ENCODE data around the gene NFATC2. TPM values are rescaled to one million over a fixed set of nuclear protein-coding genes. Genes with fewer than 3 reads are reported as not detected.

Gene NFATC2
- polyA plus RNA-seq, 1 donor from 2014 or later, result not detected

DNA sequence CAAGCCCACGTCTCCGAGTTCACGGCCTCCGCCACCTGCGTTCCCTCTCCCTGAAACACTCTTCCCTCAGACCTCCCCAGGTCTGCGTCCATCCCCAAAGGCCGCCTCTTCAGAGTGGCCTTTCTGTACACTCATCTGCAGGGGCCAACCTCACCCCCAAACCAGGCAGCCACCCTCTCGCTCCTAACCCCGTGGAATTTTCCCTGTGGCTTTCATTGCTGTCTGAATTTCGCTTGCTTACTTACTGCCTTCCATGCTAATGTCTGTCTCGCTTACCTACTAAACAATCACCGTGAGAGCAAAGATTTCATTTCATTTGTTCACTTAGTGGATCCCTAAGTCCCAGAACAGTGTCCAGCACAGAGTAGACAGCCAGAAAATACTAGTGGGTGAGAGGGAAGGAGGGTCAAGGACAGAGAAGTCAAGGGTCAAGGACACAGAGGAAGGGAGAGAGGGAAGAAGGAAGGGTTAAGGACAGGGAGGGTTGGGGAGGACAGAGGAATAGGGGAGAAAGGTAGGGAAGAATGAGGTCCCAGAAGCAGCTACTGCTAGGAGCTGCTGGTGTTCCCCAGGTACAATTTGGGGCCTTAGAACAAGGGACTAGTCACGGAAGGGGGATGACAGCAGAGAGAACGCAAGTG lies 114.7 kb downstream of the NFATC2 start:
- H2AFZ ChIP-seq (ENCODE audit: low read depth, low read length), result no peak overlapping the region
- no peak for TF ChIP-seq EZH2 (IDR thresholded peaks at IDR 0.05; ENCODE audit: borderline replicate concordance, insufficient read depth, low read length, poor library complexity, severe bottlenecking)
- no peak for TF ChIP-seq MXI1 (conservative IDR thresholded peaks at IDR 0.05; ENCODE audit: poor library complexity, severe bottlenecking)
- TF ChIP-seq, protein P1, sequence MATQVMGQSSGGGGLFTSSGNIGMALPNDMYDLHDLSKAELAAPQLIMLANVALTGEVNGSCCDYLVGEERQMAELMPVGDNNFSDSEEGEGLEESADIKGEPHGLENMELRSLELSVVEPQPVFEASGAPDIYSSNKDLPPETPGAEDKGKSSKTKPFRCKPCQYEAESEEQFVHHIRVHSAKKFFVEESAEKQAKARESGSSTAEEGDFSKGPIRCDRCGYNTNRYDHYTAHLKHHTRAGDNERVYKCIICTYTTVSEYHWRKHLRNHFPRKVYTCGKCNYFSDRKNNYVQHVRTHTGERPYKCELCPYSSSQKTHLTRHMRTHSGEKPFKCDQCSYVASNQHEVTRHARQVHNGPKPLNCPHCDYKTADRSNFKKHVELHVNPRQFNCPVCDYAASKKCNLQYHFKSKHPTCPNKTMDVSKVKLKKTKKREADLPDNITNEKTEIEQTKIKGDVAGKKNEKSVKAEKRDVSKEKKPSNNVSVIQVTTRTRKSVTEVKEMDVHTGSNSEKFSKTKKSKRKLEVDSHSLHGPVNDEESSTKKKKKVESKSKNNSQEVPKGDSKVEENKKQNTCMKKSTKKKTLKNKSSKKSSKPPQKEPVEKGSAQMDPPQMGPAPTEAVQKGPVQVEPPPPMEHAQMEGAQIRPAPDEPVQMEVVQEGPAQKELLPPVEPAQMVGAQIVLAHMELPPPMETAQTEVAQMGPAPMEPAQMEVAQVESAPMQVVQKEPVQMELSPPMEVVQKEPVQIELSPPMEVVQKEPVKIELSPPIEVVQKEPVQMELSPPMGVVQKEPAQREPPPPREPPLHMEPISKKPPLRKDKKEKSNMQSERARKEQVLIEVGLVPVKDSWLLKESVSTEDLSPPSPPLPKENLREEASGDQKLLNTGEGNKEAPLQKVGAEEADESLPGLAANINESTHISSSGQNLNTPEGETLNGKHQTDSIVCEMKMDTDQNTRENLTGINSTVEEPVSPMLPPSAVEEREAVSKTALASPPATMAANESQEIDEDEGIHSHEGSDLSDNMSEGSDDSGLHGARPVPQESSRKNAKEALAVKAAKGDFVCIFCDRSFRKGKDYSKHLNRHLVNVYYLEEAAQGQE (IDR thresholded peaks at IDR 0.05; ENCODE audit: borderline replicate concordance), result no peak
- no peak for TF ChIP-seq EP300 (conservative IDR thresholded peaks at IDR 0.05; ENCODE audit: poor library complexity, severe bottlenecking)
- TF ChIP-seq POLR2AphosphoS5 (IDR thresholded peaks at IDR 0.05), result no peak
- TF ChIP-seq, protein P2, sequence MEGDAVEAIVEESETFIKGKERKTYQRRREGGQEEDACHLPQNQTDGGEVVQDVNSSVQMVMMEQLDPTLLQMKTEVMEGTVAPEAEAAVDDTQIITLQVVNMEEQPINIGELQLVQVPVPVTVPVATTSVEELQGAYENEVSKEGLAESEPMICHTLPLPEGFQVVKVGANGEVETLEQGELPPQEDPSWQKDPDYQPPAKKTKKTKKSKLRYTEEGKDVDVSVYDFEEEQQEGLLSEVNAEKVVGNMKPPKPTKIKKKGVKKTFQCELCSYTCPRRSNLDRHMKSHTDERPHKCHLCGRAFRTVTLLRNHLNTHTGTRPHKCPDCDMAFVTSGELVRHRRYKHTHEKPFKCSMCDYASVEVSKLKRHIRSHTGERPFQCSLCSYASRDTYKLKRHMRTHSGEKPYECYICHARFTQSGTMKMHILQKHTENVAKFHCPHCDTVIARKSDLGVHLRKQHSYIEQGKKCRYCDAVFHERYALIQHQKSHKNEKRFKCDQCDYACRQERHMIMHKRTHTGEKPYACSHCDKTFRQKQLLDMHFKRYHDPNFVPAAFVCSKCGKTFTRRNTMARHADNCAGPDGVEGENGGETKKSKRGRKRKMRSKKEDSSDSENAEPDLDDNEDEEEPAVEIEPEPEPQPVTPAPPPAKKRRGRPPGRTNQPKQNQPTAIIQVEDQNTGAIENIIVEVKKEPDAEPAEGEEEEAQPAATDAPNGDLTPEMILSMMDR (IDR thresholded peaks at IDR 0.05; ENCODE audit: poor library complexity, severe bottlenecking), result no peak
- TF ChIP-seq RAD21 (conservative IDR thresholded peaks at IDR 0.05), result no peak
- no peak overlapping the region for H3K4me2 ChIP-seq (ENCODE audit: low read length)
- no peaks in the 10 kb centered on the region for H4K20me1 ChIP-seq (ENCODE audit: insufficient read depth)
- no peaks in the 10 kb centered on the region for H3K79me2 ChIP-seq (replicated peaks; ENCODE audit: insufficient read depth, low read length)
- no peaks in the 10 kb centered on the region for H3K36me3 ChIP-seq (ENCODE audit: insufficient read depth, low read length)
- no peaks in the 10 kb centered on the region for H3F3A ChIP-seq (ENCODE audit: insufficient read depth, low read length, poor library complexity, severe bottlenecking)
- H3K27ac ChIP-seq (ENCODE audit: low read length), result no peak overlapping the region
- no peak overlapping the region for H3K9ac ChIP-seq (ENCODE audit: low read length)
- H3K27me3 ChIP-seq (ENCODE audit: insufficient read depth, low read depth, low read length), result no peaks in the 10 kb centered on the region
- H3K9me2 ChIP-seq (ENCODE audit: insufficient read depth, low read length), result no peaks in the 10 kb centered on the region
- no peak overlapping the region for H3K4me3 ChIP-seq (ENCODE audit: low read length)
- no peaks in the 10 kb centered on the region for H3K9me3 ChIP-seq (ENCODE audit: low read length)

DNA sequence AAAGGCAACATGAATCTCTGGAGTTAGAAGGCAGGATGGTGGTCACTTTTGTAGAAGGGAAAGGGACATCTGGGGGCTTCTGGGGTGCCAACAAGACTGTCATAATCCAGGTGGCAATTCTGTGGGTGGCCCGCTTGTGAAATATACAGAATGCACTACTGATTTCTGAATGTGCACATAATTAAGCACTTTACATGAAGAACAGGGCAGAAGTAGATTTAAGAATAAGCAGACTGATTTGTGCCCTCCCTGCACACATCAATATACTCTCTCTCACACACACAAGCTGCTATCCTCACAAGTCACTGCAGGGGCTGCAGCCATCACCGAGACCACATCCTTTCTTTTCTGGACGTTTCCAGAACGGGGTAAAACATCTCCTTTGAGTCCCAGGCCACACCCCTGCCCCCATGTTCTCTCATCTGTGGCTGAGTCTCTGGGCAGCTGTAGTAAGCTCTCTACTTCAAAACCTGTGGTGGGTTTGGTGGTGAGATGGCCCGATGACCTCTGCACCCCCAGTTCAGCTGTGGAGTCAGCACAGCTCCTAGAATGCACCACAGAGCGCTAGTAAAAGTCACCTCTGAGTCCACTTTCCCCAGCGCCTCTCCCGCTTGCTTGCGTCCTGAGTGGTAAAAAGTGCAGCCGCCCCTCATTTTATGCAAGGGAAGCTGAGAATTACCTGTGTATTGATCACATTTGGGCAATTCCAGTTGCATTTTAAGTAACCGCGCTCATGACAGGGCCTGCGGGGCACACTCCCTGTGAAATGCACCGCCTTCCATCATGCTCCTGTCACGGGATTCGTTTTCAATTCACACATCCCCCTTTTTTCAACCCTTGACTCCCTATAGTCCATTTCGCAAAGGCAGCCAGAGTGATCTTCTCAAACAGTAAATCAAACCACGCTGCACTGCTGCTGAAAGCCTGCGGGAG lies 115.5 kb downstream of the NFATC2 start:
- no peaks in the 10 kb centered on the region for H3K36me3 ChIP-seq (ENCODE audit: insufficient read depth, low read length)
- H3K9me3 ChIP-seq (ENCODE audit: low read length), result no peaks in the 10 kb centered on the region
- no peaks in the 10 kb centered on the region for H3F3A ChIP-seq (ENCODE audit: insufficient read depth, low read length, poor library complexity, severe bottlenecking)
- no peak overlapping the region for H3K4me2 ChIP-seq (ENCODE audit: low read length)
- H3K27ac ChIP-seq (ENCODE audit: low read length), result no peak overlapping the region
- TF ChIP-seq RAD21 (conservative IDR thresholded peaks at IDR 0.05), result no peak
- TF ChIP-seq MXI1 (conservative IDR thresholded peaks at IDR 0.05; ENCODE audit: poor library complexity, severe bottlenecking), result no peak
- TF ChIP-seq EZH2 (IDR thresholded peaks at IDR 0.05; ENCODE audit: borderline replicate concordance, insufficient read depth, low read length, poor library complexity, severe bottlenecking), result no peak
- TF ChIP-seq SMC3 (conservative IDR thresholded peaks at IDR 0.05; ENCODE audit: poor library complexity), result no peak
- TF ChIP-seq, protein P1 (IDR thresholded peaks at IDR 0.05; ENCODE audit: borderline replicate concordance), result no peak
- no peak for TF ChIP-seq EP300 (conservative IDR thresholded peaks at IDR 0.05; ENCODE audit: poor library complexity, severe bottlenecking)
- TF ChIP-seq, protein P2 (IDR thresholded peaks at IDR 0.05; ENCODE audit: poor library complexity, severe bottlenecking), result no peak
- no peak for TF ChIP-seq TAF1 (IDR thresholded peaks at IDR 0.05; ENCODE audit: low read depth)
- TF ChIP-seq POLR2AphosphoS5 (IDR thresholded peaks at IDR 0.05), result no peak
- H3K9ac ChIP-seq (ENCODE audit: low read length), result no peak overlapping the region
- no peak overlapping the region for H2AFZ ChIP-seq (ENCODE audit: low read depth, low read length)
- H3K79me2 ChIP-seq (replicated peaks; ENCODE audit: insufficient read depth, low read length), result no peaks in the 10 kb centered on the region
- no peak overlapping the region for H3K4me3 ChIP-seq (ENCODE audit: low read length)
- no peaks in the 10 kb centered on the region for H3K27me3 ChIP-seq (ENCODE audit: insufficient read depth, low read depth, low read length)
- no peaks in the 10 kb centered on the region for H4K20me1 ChIP-seq (ENCODE audit: insufficient read depth)
- no peaks in the 10 kb centered on the region for H3K9me2 ChIP-seq (ENCODE audit: insufficient read depth, low read length)
